Chondrocyte (in vitro differentiated cells): ENCODE results near the gene CEMIP2. TPM values are rescaled to one million over a fixed set of nuclear protein-coding genes. Genes with fewer than 3 reads are reported as not detected.

Source experiments
- DNase-seq: peaks from one replicate; pipeline ENCODE4 v3.0.0; 2021; ENCODE audit warnings: mixed read lengths, low spot score
- H3K27ac Mint-ChIP-seq: one replicate; pipeline ENCODE4 v1.8.0; 2021; ENCODE audit warnings: mild to moderate bottlenecking, moderate library complexity, mixed read lengths; ENCODE audit not compliant: unreplicated experiment
- H3K27me3 Mint-ChIP-seq: 2 replicates; pipeline ENCODE4 v1.8.0; 2021; ENCODE audit warnings: low read depth, mixed read lengths
- H3K36me3 Mint-ChIP-seq: 2 replicates; pipeline ENCODE4 v1.8.0; 2021; ENCODE audit warnings: low read depth, mixed read lengths
- H3K4me1 Mint-ChIP-seq: 2 replicates; pipeline ENCODE4 v1.8.0; 2021; ENCODE audit warnings: low read depth, mild to moderate bottlenecking, mixed read lengths
- H3K4me3 Mint-ChIP-seq: one replicate; pipeline ENCODE4 v1.8.0; 2021; ENCODE audit warnings: mild to moderate bottlenecking, moderate library complexity, mixed read lengths; ENCODE audit not compliant: unreplicated experiment
- H3K9me3 Mint-ChIP-seq: 2 replicates; pipeline ENCODE4 v1.8.0; 2021; ENCODE audit warnings: low read depth, mixed read lengths
- CTCF ChIP-seq: fragments of 200-600 bp; sonication (generic); IDR thresholded peaks from 2 replicates; pipeline ENCODE4 v1.5.0; 2021; ENCODE audit warnings: antibody characterized with exemption, mild to moderate bottlenecking, moderate library complexity
- total RNA-seq: library from RNA; stranded (reverse); gene quantifications from 3 replicates; pipeline ENCODE4 v1.2.1, GENCODE V29; 2021

Gene CEMIP2
- total RNA-seq, 1 donor from 2014 or later, result 23.3 TPM

GRCh38 chr9:71676460-71676859, 91.9 kb downstream of the CEMIP2 start:
- Mint-ChIP-seq H3K36me3 (no peaks in the 10 kb centered on the region), H3K4me3 (no peak overlapping the region), H3K27ac (no peak overlapping the region), H3K27me3 (no peaks in the 10 kb centered on the region), H3K4me1 (peaks cover 41% of the 10 kb centered on the region), H3K9me3 (peaks cover 3% of the 10 kb centered on the region)
- no peak for DNase-seq
- TF ChIP-seq CTCF, result no peak

- Mint-ChIP-seq H3K4me1 (peaks cover 35% of the 10 kb centered on the region), H3K36me3 (no peaks in the 10 kb centered on the region), H3K9me3 (peaks cover 3% of the 10 kb centered on the region), H3K27me3 (no peaks in the 10 kb centered on the region), H3K27ac (no peak overlapping the region), H3K4me3 (no peak overlapping the region)
- TF ChIP-seq CTCF, result no peak
- no peak for DNase-seq
Measured at GRCh38 chr9:71675857-71676165, 92.5 kb downstream of the CEMIP2 start.

DNA sequence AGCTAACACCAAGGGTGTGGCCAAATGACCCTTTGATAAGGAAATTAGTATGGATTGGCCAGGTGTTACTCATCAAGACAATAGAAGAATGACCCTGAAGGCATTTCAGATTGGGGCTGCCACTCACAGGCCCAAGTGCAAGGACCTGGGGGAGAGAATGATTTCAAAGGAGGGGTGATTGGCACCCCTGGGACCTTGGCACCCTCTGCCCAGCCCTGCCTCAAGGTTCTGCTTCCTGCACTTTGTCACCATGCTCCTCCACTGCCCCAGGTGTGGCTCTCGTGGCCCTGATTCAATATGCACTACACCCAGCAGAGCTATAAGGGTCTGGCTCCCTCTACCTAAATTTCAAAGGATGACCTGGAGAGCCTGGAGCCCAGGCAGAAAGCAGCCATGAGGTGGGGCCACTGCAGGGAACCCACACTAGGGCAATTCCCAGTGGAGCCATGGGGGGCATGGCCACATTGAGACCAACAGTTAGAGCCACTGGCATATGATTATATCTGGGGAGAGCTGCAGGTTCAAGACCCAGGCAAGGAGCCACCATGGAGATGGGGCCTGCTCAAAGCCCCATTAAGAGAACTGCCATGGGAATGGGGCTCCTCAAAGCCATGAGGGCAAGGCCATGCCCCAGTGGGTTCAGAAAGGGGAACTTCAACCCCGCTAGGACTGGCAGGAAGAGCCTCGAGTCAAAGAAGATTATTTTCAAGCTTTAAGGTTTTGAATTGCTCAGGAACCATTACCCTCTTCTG, 93.0 kb downstream of the CEMIP2 start:
- Mint-ChIP-seq H3K9me3 (peaks cover 3% of the 10 kb centered on the region), H3K4me1 (peaks cover 29% of the 10 kb centered on the region), H3K4me3 (no peak overlapping the region), H3K27ac (no peak overlapping the region), H3K27me3 (no peaks in the 10 kb centered on the region), H3K36me3 (no peaks in the 10 kb centered on the region)
- no peak for DNase-seq
- TF ChIP-seq CTCF, result no peak

GRCh38 chr9:71672573-71672972, 95.7 kb downstream of the CEMIP2 start:
- Mint-ChIP-seq H3K4me1 (peaks cover 3% of the 10 kb centered on the region), H3K4me3 (no peak overlapping the region), H3K27ac (no peak overlapping the region), H3K9me3 (peaks cover 7% of the 10 kb centered on the region), H3K36me3 (no peaks in the 10 kb centered on the region), H3K27me3 (no peaks in the 10 kb centered on the region)
- TF ChIP-seq CTCF, result no peak
- no peak for DNase-seq

- no peaks in the 10 kb centered on the region for H3K4me1 Mint-ChIP-seq
- H3K27ac Mint-ChIP-seq, result no peak overlapping the region
Measured at GRCh38 chr9:71671289-71671688, 97.0 kb downstream of the CEMIP2 start.

More at GRCh38 chr9:71671289-71671688, 97.0 kb downstream of the CEMIP2 start:
- no peaks in the 10 kb centered on the region for H3K36me3 Mint-ChIP-seq
- DNase-seq, result no peak
- no peak for TF ChIP-seq CTCF
- H3K9me3 Mint-ChIP-seq, result peaks cover 7% of the 10 kb centered on the region
- no peaks in the 10 kb centered on the region for H3K27me3 Mint-ChIP-seq
- no peak overlapping the region for H3K4me3 Mint-ChIP-seq
